HUDEP-2 (cell line): ENCODE data around the gene ARL5C.

Source experiments
- DNase-seq, 76 experiments: peaks; one replicate each; lab custom pipeline; 2025; ENCODE audit not compliant: unreplicated experiment in 76 of 76; lab: John Stamatoyannopoulos, UW

The ARL5C gene

GRCh38 chr17:39113871-39114270, 52.1 kb downstream of the ARL5C start:
- no peak for DNase-seq

GRCh38 chr17:39110435-39111136, 55.4 kb downstream of the ARL5C start:
- DNase-seq: no peak

DNA sequence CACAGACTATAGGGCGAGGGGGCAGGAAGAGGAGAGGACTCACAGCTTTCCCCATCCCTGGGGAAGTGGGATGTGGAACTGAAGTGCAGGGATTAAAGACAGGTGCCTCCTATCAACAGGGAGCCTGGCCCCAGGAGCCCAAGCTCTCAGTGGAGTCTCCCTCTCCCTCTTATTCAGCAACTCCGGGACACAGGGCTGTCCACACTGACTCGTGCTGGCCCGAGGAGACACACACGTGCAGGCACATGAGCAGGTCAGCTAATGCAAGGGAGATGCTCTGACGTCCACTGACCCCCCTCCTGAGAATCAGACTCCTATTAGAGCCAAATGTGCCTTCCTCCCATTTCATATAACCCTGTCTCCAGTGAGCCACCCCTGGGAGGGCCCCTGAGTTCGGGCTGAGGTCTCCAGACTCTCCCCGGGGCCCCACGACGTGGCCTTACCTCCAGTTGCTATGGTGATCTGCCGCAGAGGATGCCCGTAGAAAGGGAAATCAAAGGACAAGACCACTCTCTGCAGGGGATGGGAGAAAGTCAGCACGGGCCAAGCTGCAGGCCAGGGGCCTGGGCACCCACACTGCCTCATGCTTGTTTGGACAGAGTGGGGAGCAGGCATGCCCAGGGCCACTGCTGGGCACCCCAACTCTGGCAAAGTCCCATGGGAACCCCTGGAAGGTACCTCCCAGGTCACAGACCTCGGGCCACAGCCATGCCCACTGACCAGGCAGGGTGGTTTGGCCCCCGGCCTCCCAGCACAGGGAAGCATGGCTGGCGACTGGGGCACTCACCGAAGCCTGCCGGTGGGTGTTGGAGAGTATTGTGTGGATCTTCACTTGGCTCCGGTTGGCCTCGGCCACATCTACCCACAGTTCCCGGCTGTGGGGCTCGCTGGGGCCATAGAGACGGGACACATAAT, 57.2 kb downstream of the ARL5C start:
- DNase-seq: no peak

DNA sequence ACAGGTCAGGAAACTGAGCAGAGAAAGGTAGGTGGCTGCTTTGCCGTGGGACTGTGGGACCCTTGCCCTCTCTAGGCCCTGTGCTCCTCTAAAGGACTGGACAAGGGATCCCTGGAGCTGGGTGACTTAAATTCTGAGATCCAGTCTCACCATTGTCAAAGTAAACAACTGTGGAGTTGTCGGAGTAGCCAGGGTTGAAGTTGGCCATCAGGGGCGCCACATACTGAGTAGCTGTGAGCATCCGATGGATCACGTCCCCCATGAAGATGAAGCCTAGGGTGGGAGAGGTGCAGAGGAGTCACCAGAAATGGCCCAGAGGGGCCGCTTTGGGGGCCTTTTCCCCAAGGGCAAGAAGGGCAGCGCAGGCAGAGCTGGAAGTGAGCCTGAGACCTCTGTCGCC, 58.0 kb downstream of the ARL5C start:
- no peak for DNase-seq

DNA sequence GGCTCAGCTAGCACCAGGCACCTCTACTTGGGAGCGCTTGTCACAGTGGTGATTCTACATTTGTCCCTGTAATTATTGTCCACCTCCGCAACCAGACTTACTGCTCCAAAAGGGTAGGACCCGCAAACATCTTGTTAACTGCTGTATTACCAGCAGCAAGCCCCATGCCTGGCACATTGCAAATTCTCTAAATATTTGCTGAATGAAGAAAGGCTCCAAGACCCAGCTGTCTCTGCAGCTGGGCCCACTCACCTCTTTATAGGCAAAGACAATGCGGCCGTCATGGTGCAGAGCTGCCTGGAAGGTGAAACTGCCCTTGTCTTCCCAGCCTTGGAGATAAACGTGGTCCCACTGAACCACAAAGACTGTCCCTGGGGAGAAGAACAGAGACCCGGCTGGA, 58.8 kb downstream of the ARL5C start:
- DNase-seq: no peak
